HG03025 (cell line): Measurements from ENCODE around the gene ALOX12.
"Not testable (repeated sequence)": the region's sequence is repeated elsewhere in the genome, so short reads cannot be mapped to it uniquely, and the experiment has no call there.

ENCODE experiments used
- ATAC-seq: cut with Tn5 transposase; IDR thresholded peaks from one replicate; pipeline ENCODE4 v1.9.1; 2021; ENCODE audit warnings: mild to moderate bottlenecking, moderate library complexity; ENCODE audit not compliant: unreplicated experiment, low FRiP score

The ALOX12 gene

DNA sequence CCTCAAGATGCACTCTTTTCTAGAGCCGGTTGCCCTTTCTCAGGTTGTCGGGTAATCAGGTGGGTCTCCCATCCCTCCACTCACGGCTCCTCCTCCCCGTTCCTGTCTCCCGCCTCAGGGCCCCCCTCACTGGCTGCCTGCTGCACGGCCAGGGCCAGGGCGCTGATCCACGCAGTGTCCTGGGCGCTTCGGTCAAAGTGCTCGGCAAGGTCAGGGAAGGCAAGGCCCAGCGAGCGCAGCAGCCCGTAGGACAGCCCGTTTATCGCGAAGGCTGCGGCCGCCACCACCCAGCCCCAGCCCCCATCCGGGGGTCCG, 47.3 kb downstream of the ALOX12 start:
- no peak for ATAC-seq

- ATAC-seq = no peak
These were observed 47.8 kb downstream of the ALOX12 start, which contains the start of gene SLC16A11 for GRCh38 chr17:7043497-7044198. SLC16A11 (minus strand) TSS chr17:7044092; CDS start chr17:7043513, 579 bp downstream.

GRCh38 chr17:7045492-7046126, 49.8 kb downstream of the ALOX12 start:
- no peak for ATAC-seq

GRCh38 chr17:7046127-7046724, 50.4 kb downstream of the ALOX12 start:
- ATAC-seq = no peak

DNA sequence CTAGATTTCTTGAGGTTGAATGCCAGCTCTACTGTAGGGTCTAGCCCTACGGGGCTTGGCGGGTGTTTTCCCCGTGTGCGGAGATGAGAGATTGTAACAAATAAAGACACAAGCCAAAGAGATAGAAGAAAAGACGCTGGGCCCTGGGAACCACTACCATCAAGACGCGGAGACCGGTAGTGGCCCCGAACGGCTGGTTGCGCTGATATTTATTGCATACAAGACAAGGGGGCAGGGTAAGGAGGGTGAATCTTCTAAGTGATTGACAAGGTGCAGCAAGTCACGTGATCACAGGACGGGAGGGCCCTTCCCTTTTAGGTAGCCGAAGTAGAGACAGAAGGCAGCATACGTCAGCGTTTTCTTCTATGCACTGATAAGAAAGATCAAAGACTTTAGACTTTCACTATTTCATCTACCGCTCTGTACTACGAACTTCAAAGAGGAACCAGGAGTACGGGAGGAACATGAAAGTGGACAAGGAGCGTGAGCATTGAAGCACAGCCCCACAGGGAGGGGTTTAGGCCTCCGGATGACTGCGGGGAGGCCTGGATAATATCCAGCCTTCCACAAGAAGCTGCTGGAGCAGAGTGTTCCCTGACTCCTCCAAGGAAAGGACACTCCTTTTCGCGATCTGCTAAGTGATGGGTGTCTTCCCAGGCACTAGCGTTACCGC, 51.0 kb downstream of the ALOX12 start:
- ATAC-seq = not testable (repeated sequence)

- ATAC-seq = no peak
These were observed 51.7 kb downstream of the ALOX12 start for GRCh38 chr17:7047566-7047965.

DNA sequence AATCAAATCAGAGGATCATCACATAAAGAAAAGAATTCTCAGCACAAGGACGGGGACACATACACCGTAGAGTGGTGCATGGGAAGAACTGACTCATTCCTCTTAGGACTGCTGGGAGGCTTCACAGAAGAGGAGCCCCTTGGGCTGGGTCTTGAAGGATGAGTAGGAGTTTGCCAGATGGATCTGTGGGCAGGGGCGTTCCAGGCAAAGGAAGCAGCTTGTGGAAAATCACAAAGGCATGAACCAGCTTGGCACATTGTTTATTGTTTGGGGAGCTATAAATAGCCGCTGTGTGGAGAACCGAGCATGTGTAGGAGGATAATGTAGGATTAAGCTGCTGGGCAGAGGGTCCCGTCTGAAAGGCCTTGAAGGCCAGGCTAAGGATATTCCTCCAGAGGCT, 53.1 kb downstream of the ALOX12 start:
- ATAC-seq = no peak

GRCh38 chr17:7050583-7050982, 54.7 kb downstream of the ALOX12 start:
- ATAC-seq = not testable (repeated sequence)

DNA sequence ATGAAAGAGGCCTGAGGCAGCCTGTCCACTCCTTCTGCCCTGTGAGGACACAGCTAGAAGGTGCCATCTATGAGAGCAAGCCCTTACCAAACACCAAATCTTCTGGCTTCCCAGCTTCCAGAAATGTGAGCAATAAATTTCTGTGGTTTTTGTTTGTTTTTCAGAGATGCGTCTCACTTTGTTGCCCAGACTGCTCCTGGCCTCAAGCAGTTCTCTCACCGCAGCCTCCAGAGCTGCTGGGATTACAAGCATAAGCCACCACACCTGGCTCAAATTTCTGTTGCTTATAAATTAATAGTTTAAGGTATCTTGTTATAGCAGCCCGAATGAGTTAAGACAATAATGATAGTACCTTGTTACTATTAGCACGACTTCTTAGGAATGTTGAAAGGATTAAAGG, 60.5 kb downstream of the ALOX12 start:
- no peak for ATAC-seq

DNA sequence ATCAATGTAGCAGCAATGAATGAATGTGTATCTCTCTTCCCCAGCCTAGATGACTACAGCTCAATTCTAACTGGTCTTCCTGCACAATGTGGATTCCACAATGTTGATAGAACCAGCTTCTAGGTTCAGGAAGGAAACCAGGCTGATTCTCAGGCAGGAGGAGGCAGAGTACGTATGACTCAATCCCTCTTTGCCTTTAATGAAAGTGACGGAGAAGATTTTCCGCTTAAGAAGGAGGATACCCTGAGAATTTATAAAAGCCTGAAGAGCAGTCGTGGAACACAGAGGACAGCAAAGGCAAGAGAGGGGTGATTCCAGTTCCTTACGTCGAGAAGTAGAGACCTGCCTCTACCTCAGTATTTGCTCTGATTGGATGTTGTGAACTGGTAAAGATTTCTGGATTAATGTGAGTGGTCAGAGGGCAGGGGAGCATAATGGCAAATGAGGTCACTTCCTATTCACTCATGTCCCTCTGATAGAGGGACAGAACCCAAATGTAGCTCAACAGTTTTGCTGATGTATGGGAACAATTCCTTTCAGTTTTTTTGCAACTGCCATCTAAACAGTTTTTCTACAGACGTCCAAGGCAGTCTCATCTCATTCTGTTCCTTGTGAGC, 63.1 kb downstream of the ALOX12 start:
- no peak for ATAC-seq
